ENCODE data around the gene VPS13D. TPM values are rescaled to one million over a fixed set of nuclear protein-coding genes. Genes with fewer than 3 reads are reported as not detected.

The VPS13D gene
- total and polyA plus RNA-seq, 5 experiments from 2014 or later: 5.3 to 64.9 (median 7.5) TPM

DNA sequence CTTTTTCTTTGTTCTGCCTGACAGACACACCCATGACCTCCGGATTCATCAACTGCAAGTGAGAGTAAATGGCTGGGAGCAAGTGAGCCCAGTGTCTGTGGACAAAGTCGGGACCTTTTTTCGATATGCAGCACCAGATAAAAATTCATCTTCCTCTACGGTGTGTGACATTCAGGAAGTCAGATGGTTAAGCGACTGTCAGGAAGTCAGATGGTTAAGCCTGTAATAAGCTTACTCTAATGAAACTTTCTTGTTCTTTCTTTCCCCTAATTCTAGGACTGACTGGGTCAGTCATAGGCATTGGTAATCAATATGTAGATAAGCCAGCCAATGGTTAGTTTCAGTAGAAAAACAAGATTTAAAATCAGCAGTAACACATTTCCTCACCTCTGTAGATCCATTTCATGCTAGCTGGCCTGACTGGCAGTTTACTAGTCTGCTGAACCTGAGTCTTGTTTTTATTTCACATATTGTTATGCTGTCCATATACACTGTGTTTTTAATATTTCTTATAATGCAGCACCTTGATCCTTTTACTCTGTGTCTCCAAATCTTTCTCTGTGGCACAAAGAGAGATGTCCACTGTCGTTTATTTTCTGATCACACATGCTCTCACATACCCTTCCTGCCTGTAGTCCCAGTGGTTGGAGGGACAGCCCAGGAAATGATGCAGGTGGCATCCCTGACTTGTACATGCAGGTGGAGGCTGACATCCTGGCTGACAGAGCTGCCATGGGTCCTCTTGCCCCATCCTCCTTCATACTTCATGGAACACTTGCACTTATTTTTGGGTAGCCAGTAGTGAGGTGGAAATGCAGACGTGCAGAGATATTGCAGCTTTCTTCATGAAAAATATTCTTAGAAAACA is 115.8 kb downstream of the VPS13D start:
- peaks cover 0 to 7% (median 3%) of the 10 kb centered on the region in 9 donors for H3K9me3 Mint-ChIP-seq
- H3K27ac Mint-ChIP-seq: peak overlapping the region; percentile 89 to 97 (median 95)
- H3K36me3 Mint-ChIP-seq: peaks cover 16 to 58% (median 37%) of the 10 kb centered on the region in 3 donors
- DNase-seq: peak in 3 of 10 donors; percentile 16 to 28 (median 21)
- H3K27me3 Mint-ChIP-seq: no peaks in the 10 kb centered on the region
- H3K4me1 Mint-ChIP-seq: peaks cover 28 to 53% (median 52%) of the 10 kb centered on the region in 4 donors
- H3K4me3 Mint-ChIP-seq: peak overlapping the region; percentile 71 to 88 (median 84)
- POLR2A ChIA-PET: interaction anchor here (1.1 kb wide), 1 partner anchor 11 kb away, joined by 4 read pairs; no protein-coding TSS in a partner anchor
- peak; percentile 71 to 77 for ATAC-seq

DNA sequence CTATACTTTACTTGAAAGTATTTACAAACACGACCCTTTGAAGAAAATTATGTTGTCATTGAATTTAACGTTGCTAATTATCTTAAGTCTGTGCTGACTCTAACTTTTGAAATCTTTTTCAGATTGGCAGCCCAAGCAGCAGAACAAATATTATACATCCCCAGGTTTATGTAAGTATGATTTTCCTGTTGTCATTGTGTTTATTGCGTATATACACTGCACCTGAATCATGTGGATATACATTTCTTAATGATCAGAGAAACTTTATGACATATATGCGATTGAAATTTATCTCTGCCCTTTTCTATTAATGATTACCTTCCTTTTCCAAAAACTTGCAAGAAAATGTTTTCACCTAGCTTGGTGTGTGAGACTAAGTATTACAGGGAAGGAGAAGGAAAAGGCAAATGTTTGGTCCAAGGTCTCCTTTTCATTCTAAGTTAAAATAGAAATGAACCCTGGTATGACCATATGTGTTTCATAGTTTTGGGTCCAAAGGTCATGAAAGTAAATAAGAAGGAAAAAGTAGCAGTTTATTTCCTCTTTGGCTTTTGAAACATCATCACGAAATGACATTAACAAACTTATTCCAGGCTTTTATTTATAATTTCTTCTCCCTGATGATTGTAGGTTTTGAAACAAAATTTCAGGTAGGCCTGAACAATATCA is 116.8 kb downstream of the VPS13D start:
- H3K27ac Mint-ChIP-seq: peak overlapping the region in 6 of 10 donors; percentile 89 to 97 (median 96)
- peaks cover 21 to 68% (median 42%) of the 10 kb centered on the region in 3 donors for H3K36me3 Mint-ChIP-seq
- no peak for ATAC-seq
- DNase-seq: no peak
- peaks cover 0 to 9% (median 3%) of the 10 kb centered on the region in 9 donors for H3K9me3 Mint-ChIP-seq
- POLR2A ChIA-PET: interaction anchor here (1.1 to 1.2 kb wide), 2 partner anchors 10 to 292 kb away, joined by 3 to 4 read pairs; no protein-coding TSS in a partner anchor
- H3K27me3 Mint-ChIP-seq: no peaks in the 10 kb centered on the region
- peak overlapping the region in 1 of 10 donors; percentile 87 for H3K4me3 Mint-ChIP-seq
- peaks cover 23 to 44% (median 42%) of the 10 kb centered on the region in 4 donors for H3K4me1 Mint-ChIP-seq

DNA sequence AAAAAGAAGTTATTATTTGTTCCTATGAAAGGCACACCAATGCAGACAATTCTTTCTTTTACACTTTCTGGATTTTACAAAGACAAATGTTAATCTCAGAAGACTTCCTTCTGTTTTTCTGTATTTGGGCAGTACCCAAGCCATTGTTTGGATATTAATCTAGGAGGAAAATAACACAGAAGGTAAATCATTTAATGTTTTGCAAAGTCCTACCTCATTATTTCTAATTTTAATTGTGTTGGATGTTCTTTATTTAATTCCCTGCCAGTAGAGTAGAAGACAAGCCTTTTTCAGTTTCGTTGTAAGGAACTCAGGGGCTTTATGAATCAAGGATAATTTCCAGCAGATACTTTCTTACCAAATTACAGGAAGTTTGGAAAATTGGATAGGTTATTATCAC is 118.3 kb downstream of the VPS13D start:
- H3K4me1 Mint-ChIP-seq: peaks cover 14 to 33% (median 32%) of the 10 kb centered on the region in 4 donors
- POLR2A ChIA-PET: interaction anchor here (1.2 kb wide), 1 partner anchor 291 kb away, joined by 3 read pairs; no protein-coding TSS in a partner anchor
- no peaks in the 10 kb centered on the region for H3K27me3 Mint-ChIP-seq
- H3K4me3 Mint-ChIP-seq: no peak overlapping the region
- no peak for DNase-seq
- H3K9me3 Mint-ChIP-seq: peaks cover 0 to 9% (median 3%) of the 10 kb centered on the region in 9 donors
- peaks cover 21 to 67% (median 39%) of the 10 kb centered on the region in 3 donors for H3K36me3 Mint-ChIP-seq
- ATAC-seq: no peak
- peak overlapping the region in 1 of 10 donors; percentile 43 for H3K27ac Mint-ChIP-seq

DNA sequence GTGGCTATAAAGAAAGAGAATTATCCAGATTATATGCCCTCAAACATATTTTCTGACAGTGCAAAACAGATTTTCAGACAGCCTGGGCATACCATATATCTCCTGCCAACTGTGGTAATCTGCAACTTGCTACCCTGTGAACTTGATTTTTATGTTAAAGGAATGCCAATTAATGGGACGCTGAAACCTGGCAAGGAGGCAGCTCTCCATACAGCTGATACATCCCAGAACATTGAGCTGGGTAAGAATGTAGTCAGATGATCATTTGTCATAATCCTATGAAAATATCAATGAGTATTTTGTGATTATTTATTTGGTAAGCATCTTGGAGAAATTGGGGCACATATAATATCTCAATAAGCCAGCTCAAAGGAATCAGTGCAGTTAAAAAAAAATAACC is 124.2 kb downstream of the VPS13D start:
- peaks cover 27 to 93% (median 57%) of the 10 kb centered on the region in 3 donors for H3K36me3 Mint-ChIP-seq
- H3K27ac Mint-ChIP-seq: no peak overlapping the region
- no peak for DNase-seq
- H3K4me3 Mint-ChIP-seq: no peak overlapping the region
- no peaks in the 10 kb centered on the region for H3K27me3 Mint-ChIP-seq
- peaks cover 0 to 9% (median 3%) of the 10 kb centered on the region in 9 donors for H3K9me3 Mint-ChIP-seq
- POLR2A ChIA-PET: no interaction called here
- H3K4me1 Mint-ChIP-seq: no peaks in the 10 kb centered on the region
- ATAC-seq: no peak

DNA sequence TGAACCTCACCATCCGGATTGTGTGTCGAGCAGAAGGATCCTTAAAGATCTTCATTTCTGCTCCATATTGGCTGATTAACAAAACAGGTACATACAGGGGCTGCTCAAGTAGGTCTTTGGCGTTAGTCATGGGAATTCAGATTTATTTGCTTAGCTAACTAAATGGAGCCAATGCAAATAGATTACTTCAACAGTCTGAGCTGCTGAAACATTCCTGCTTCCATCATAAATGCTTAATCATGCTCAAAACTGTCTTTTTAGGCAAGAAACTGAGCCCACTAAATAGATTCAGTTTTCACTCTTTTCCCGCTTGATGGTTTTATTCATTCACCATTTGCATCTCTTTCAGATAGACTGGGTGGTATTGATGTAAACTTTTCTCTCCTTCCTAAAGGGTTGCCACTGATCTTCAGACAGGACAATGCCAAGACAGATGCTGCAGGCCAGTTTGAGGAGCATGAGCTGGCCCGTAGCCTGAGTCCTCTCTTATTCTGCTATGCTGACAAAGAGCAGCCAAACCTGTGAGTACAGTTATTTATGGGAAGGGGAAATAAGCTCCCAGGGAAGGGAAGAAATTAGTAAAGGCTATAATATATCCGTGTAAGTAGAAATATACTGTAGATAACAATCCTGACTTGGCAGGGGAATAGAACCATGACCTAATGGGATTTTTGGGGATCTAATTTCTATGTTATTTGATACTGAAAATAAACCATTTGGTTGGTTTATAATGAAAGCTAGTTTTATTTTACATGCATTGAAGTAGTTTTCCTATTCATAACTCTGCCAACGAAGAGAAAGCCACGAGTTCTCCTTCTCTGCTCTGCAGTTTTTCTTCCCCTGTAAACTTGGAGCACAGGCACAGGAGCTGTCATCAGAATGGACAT is 126.4 kb downstream of the VPS13D start:
- H3K27ac Mint-ChIP-seq: no peak overlapping the region

DNA sequence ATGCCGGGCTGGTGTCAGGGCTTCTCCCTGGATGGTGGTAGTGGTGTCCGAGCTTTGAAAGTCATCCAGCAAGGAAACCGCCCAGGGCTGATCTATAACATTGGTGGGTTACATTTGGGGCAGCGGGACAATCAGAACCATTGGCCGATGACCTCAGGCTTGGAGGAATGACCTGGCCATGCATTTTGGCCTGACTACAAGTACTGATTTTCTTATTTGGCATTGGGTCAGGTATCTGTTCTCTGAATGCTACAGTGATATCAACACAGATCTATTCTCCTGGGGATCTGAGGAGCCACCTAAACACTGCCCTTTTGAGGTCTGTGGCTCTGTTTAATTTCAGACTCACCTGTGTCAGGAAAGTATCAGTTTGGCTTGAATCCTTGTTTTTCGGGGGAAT is 128.7 kb downstream of the VPS13D start:
- no peak for DNase-seq
- ATAC-seq: no peak
- Mint-ChIP-seq H3K4me1 (no peaks in the 10 kb centered on the region), H3K9me3 (no peaks in the 10 kb centered on the region), H3K27ac (peak overlapping the region in 3 of 10 donors; percentile 4 to 50 (median 48)), H3K27me3 (no peaks in the 10 kb centered on the region), H3K4me3 (no peak overlapping the region), H3K36me3 (peaks cover 11 to 87% (median 43%) of the 10 kb centered on the region in 3 donors)
- POLR2A ChIA-PET: no interaction called here

More for the DNA sequence above, 126.4 kb downstream of the VPS13D start:
- POLR2A ChIA-PET: interaction anchor here (0.8 kb wide), 1 partner anchor 10 kb away, joined by 4 read pairs; no protein-coding TSS in a partner anchor
- peaks cover 7 to 88% (median 39%) of the 10 kb centered on the region in 3 donors for H3K36me3 Mint-ChIP-seq
- ATAC-seq (no peak), DNase-seq (no peak)
- no peaks in the 10 kb centered on the region for H3K9me3 Mint-ChIP-seq
- H3K4me3 Mint-ChIP-seq: no peak overlapping the region
- H3K4me1 Mint-ChIP-seq: no peaks in the 10 kb centered on the region
- H3K27me3 Mint-ChIP-seq: no peaks in the 10 kb centered on the region

DNA sequence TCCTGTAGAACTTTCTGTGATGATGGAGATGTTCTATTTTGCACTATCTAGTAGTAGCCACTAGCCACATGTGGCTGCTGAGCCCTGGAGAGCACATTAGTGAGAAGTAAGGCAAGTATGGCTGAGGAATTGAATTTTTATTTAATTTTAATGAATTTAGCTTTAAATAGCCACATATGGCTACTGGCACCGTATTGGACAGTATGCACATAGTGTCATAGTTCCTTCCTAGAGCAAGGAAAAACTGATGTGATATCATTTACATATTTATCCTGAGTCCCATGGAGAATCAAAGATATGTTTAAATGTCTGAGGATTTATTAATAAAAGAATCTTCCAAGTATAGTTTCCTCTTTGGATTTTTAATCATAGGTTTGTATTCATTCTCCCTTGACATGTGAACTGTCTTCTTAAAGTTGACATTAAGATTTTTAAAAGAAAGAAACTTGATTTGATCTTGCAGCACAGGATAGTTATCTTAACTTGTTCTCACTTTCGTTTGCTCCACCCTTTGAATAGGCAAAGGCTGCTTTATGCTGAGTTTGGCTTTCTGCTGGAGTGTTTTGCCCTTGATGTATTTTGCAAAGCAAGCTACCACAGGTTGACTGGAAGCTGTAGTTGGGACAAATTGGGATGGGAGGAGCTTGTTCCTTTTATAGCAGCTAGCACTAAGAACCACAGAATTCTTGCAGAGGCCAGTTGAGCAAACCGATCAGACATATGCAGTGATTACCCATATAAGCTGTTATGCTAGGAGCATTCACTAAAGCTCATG is 129.7 kb downstream of the VPS13D start:
- H3K4me3 Mint-ChIP-seq: no peak overlapping the region
- H3K36me3 Mint-ChIP-seq: peaks cover 11 to 87% (median 44%) of the 10 kb centered on the region in 3 donors
- no peak for ATAC-seq
- POLR2A ChIA-PET: no interaction called here
- no peak for DNase-seq
- no peaks in the 10 kb centered on the region for H3K9me3 Mint-ChIP-seq
- no peaks in the 10 kb centered on the region for H3K27me3 Mint-ChIP-seq
- no peaks in the 10 kb centered on the region for H3K4me1 Mint-ChIP-seq
- H3K27ac Mint-ChIP-seq: peak overlapping the region in 2 of 10 donors; percentile 50 to 57

DNA sequence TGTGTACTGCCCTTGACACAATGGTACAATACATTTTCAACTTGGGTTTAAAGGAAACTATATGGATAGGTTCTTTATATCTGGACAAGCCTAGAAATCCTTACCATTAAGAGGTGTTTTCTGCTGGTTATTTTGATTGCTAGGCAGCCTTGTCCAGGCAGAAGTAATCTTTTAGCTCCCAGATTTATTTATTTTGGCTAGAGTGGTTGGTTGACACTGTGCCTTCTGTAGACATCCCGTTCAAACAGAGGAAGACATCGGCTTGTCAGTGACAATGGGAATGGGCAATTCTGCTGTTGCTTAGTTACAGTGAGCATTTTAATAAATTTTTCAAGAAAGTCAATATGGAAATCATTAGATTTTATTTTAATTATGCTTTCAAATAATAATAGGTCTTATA is 138.8 kb downstream of the VPS13D start:
- no peaks in the 10 kb centered on the region for H3K27me3 Mint-ChIP-seq
- POLR2A ChIA-PET: no interaction called here
- H3K9me3 Mint-ChIP-seq: no peaks in the 10 kb centered on the region
- no peak overlapping the region for H3K4me3 Mint-ChIP-seq
- DNase-seq (no peak), ATAC-seq (no peak)
- H3K4me1 Mint-ChIP-seq: peaks cover 0 to 4% (median 1%) of the 10 kb centered on the region in 4 donors
- peak overlapping the region in 1 of 10 donors; percentile 5 for H3K27ac Mint-ChIP-seq
- peaks cover 0 to 73% (median 34%) of the 10 kb centered on the region in 3 donors for H3K36me3 Mint-ChIP-seq

DNA sequence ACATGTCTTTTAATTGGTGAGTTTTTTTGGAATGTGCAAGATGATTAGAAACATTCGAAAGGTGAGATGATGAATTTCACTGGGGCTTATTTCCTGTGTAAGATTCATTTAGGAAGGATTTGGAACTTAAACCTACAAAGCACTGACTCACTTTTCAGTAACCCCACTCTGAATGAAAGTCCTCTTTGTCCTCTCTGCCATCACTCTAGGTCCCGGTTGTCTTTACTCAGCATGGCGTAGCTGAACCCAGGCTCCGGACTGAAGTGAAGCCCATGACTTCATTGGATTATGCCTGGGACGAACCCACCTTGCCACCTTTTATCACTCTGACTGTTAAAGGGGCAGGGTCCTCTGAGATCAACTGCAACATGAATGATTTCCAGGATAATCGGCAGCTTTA is 139.4 kb downstream of the VPS13D start:
- no peak for DNase-seq
- no peaks in the 10 kb centered on the region for H3K9me3 Mint-ChIP-seq
- peaks cover 0 to 4% (median 3%) of the 10 kb centered on the region in 4 donors for H3K4me1 Mint-ChIP-seq
- no peaks in the 10 kb centered on the region for H3K27me3 Mint-ChIP-seq
- H3K4me3 Mint-ChIP-seq: no peak overlapping the region
- peaks cover 0 to 74% (median 35%) of the 10 kb centered on the region in 3 donors for H3K36me3 Mint-ChIP-seq
- ATAC-seq: no peak
- peak overlapping the region in 1 of 10 donors; percentile 6 for H3K27ac Mint-ChIP-seq
- POLR2A ChIA-PET: no interaction called here

DNA sequence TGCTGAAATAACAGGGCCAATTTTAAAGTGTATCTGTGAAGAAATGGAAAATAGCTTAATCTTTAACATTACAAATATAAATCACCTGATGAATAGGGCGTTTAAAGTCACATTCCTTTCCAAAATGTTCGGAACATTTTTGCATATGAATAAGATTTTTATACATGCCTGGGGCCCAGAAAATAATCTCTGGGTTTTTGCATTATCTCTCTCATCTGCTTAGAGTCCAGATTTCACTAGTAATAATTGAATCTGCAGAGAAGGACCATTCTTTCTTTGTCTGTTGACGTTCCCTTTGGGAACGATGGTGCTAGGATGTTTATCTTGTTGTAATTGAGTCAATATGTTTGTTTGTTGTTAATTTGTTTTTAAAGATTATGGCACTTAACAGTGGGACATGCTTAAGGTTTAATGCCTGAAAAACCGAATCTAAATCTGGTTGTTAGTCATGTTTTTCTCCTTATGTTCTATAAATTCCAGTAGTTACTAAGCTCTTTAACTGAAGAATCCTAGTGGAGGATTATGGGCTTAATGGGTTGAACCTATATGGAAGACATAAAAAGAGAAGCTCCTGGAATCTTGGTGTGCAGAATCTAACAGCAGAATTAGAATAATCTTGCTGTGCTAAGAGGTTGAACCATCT is 140.6 kb downstream of the VPS13D start:
- Mint-ChIP-seq H3K9me3 (no peaks in the 10 kb centered on the region), H3K27ac (peak overlapping the region in 3 of 10 donors; percentile 26 to 65 (median 32)), H3K27me3 (no peaks in the 10 kb centered on the region), H3K4me1 (peaks cover 0 to 4% (median 2%) of the 10 kb centered on the region in 4 donors), H3K4me3 (no peak overlapping the region), H3K36me3 (peaks cover 4 to 74% (median 32%) of the 10 kb centered on the region in 3 donors)
- DNase-seq (no peak), ATAC-seq (no peak)
- POLR2A ChIA-PET: no interaction called here

DNA sequence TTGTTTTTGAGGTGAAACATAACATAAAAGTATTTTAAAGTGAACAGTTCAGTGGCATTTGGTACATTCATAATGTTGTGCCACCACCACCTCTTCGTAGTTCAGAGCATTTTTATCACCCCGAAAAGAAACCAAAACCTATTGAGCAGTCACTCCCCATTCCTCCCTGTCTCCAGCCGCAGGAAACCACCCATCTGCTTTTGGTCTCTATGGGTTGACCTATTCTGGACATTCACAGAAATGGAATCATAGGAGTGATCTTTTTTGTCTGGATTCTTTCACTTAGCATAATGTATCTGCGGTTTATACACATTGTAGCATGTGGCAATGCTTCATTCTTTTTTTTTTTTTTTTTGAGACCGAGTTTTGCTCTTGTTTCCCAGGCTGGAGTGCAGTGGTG is 141.2 kb downstream of the VPS13D start:
- ATAC-seq: no peak
- no peak for DNase-seq
- no peaks in the 10 kb centered on the region for H3K27me3 Mint-ChIP-seq
- peak overlapping the region in 2 of 10 donors; percentile 5 to 32 for H3K27ac Mint-ChIP-seq
- POLR2A ChIA-PET: no interaction called here
- no peak overlapping the region for H3K4me3 Mint-ChIP-seq
- H3K4me1 Mint-ChIP-seq: peaks cover 0 to 4% (median 2%) of the 10 kb centered on the region in 4 donors
- H3K36me3 Mint-ChIP-seq: peaks cover 4 to 80% (median 32%) of the 10 kb centered on the region in 3 donors
- no peaks in the 10 kb centered on the region for H3K9me3 Mint-ChIP-seq
